Loucy (cell line): ENCODE measurements around the gene PDCD5.

Source experiments
- CTCF ChIP-seq: fragments of 200-600 bp; sonication (generic); conservative IDR thresholded peaks from 2 replicates; pipeline ENCODE4 v1.5.1; 2014; ENCODE audit warnings: mild to moderate bottlenecking, antibody characterized with exemption, low read length
- EZH2phosphoT487 ChIP-seq: fragments of 200-600 bp; IDR thresholded peaks from 2 replicates; pipeline ENCODE4 v1.6.1; 2018; ENCODE audit warnings: antibody characterized with exemption, mild to moderate bottlenecking, moderate library complexity, borderline replicate concordance

GRCh38 chr19:32570081-32570785, 10.8 kb upstream of the PDCD5 start:
- peak; percentile 79 for TF ChIP-seq CTCF
- no peak for TF ChIP-seq EZH2phosphoT487
